ENCODE measurements around the gene DNM2. TPM values are rescaled to one million over a fixed set of nuclear protein-coding genes. Genes with fewer than 3 reads are reported as not detected.

Gene DNM2
- total RNA-seq, 6 donors from 2014 or later = 238 to 744 (median 318) TPM

DNA sequence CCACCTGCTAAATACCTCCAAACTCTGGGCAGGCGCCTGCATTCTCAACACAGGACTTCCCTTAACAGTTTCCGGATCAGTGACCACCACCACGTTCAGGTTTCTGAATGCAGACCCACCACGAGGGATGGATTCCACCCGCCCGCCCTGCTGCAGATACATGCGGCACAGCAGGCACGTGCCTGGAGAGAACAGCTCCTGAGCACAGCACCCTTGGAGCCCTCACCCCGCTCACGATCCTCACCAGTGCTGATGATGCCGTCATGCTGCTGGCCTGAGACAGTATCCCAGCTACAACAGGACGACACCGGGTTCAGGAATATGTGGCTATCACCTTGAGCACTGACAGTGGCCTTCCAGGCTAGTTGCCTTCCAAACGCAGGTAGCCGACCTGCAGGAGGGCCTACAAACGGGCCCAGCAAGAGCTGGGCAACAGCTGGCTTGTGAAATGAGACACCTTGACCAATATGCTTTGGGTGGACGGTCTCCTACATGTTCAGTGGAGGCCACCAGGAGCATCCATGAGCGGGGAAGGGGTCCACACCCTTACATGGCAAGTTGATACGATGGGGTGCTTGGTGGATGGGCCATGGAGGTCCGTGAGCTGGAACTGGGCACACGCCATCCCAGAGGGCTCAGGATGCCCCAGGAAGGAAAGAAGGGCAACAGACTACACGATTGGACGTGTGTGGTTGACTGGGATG lies 26.5 kb upstream of the DNM2 start:
- DNase-seq (no peak), ATAC-seq (ENCODE audit: low FRiP score in 2 of 2) (no peak)
- no peak overlapping the region for H3K27ac ChIP-seq
- TF ChIP-seq, protein P1, sequence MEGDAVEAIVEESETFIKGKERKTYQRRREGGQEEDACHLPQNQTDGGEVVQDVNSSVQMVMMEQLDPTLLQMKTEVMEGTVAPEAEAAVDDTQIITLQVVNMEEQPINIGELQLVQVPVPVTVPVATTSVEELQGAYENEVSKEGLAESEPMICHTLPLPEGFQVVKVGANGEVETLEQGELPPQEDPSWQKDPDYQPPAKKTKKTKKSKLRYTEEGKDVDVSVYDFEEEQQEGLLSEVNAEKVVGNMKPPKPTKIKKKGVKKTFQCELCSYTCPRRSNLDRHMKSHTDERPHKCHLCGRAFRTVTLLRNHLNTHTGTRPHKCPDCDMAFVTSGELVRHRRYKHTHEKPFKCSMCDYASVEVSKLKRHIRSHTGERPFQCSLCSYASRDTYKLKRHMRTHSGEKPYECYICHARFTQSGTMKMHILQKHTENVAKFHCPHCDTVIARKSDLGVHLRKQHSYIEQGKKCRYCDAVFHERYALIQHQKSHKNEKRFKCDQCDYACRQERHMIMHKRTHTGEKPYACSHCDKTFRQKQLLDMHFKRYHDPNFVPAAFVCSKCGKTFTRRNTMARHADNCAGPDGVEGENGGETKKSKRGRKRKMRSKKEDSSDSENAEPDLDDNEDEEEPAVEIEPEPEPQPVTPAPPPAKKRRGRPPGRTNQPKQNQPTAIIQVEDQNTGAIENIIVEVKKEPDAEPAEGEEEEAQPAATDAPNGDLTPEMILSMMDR (IDR thresholded peaks at IDR 0.05) = no peak
- TF ChIP-seq POLR2A (IDR thresholded peaks at IDR 0.05) (no peak), EP300 (IDR thresholded peaks at IDR 0.05) (no peak), POLR2AphosphoS5 (IDR thresholded peaks at IDR 0.05) (no peak)
- H3K4me1 ChIP-seq = peaks cover 14 to 18% (median 16%) of the 10 kb centered on the region in 4 donors
- no peak overlapping the region for H3K4me3 ChIP-seq
- H3K27me3 ChIP-seq = no peaks in the 10 kb centered on the region
- H3K36me3 ChIP-seq = peaks cover 18 to 65% (median 58%) of the 10 kb centered on the region in 4 donors
- no peaks in the 10 kb centered on the region for H3K9me3 ChIP-seq
- 77 to 84% methylated on average over 9 to 23 of the region's 23 CpGs for WGBS, 2 donors

DNA sequence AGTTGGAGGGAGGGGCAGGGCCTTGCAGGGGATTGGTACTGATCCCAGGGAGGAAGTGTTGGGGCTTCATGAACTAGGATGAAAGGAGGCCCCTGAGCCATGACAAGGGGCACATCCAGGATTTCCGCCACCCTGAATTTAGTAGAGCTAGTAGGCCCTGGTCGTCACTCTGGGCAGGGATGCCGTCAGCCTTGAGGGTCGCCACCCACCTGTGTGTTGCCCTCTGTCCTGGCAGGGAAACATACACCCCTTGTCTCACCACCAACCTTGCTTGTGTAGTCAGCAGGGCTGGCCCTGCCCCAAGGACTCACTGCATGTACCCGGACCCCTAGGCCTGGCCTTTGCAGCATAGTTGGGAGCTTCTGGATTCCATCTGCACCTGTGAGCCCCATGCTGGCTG lies 26.0 kb upstream of the DNM2 start:
- H3K4me3 ChIP-seq = no peak overlapping the region
- DNase-seq (no peak), ATAC-seq (ENCODE audit: low FRiP score in 2 of 2) (no peak)
- peaks cover 15 to 21% (median 17%) of the 10 kb centered on the region in 4 donors for H3K4me1 ChIP-seq
- no peaks in the 10 kb centered on the region for H3K9me3 ChIP-seq
- no peak overlapping the region for H3K27ac ChIP-seq
- peaks cover 18 to 59% (median 53%) of the 10 kb centered on the region in 4 donors for H3K36me3 ChIP-seq
- no peaks in the 10 kb centered on the region for H3K27me3 ChIP-seq
- TF ChIP-seq, protein P1 (IDR thresholded peaks at IDR 0.05) = no peak
- TF ChIP-seq POLR2AphosphoS5 (IDR thresholded peaks at IDR 0.05) (no peak), POLR2A (IDR thresholded peaks at IDR 0.05) (no peak), EP300 (IDR thresholded peaks at IDR 0.05) (no peak)
- WGBS, 2 donors = 91 to 92% methylated on average over 4 to 5 of the region's 5 CpGs

DNA sequence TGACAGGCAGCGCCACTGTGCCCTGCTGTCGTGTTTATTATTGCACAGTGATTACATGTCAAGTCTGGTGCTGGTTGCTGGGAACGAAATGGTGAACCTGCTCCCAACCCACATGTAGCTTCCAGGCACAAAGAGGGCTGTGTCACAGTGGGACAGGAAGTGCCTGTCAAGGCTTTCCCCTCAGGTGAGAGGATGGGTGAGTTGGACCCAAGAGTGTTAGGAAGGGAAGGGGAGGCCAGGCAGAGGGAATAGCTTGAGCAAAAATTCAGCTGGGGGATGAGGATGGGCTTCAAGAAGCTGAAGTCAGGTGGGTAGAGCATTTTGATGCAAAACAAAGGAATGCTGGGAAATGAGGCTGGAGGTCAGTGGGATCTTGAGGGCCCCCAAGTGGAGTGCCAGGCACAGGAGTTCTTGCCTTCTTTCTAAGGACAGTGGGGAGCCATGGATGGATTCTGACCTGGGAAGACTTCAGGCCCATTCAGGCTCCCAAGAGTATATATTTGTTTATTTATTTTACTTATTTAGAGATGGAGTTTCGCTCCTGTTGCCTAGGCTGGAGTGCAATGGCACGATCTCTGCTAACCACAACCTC lies 25.1 kb upstream of the DNM2 start:
- Histone ChIP-seq H3K4me1 (peaks cover 15 to 21% (median 17%) of the 10 kb centered on the region in 4 donors), H3K36me3 (peaks cover 11 to 50% (median 44%) of the 10 kb centered on the region in 4 donors), H3K4me3 (no peak overlapping the region), H3K27me3 (no peaks in the 10 kb centered on the region), H3K9me3 (no peaks in the 10 kb centered on the region), H3K27ac (no peak overlapping the region)
- 88 to 90% methylated on average over 3 to 5 of the region's 5 CpGs for WGBS, 2 donors
- ATAC-seq (ENCODE audit: low FRiP score in 2 of 2) (no peak), DNase-seq (no peak)
- TF ChIP-seq EP300 (IDR thresholded peaks at IDR 0.05) = no peak
- no peak for TF ChIP-seq POLR2A (IDR thresholded peaks at IDR 0.05)
- TF ChIP-seq POLR2AphosphoS5 (IDR thresholded peaks at IDR 0.05) = no peak
- TF ChIP-seq, protein P1 (IDR thresholded peaks at IDR 0.05) = no peak

DNA sequence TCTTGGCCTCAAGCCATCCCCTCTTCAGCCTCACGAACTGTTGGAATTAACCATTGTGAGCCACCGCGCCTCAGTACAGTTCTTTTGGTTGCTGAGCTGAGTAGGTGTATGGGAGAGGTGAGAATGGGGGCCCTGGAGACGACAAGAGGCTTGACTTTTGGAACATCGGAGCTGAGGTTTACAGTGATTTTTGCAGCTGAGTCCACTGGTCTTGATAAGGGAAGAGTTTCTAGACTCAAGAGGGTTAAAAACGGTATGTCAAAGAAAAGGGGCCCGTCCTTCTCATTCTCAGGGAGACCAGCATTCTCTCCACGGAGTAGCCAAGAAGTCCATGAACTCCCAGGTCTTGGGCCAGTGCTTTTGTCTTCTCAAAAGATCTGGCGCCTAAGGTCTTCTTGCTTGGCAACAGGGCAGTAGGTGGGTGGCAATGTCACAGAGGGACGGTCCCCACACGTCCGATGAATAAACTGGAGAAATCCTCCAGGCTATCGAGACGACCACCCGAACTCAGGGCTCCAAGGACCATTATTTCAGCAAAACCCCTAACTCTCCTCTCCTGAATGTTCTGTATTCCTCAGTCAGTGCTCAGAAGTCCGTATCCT lies 23.1 kb upstream of the DNM2 start:
- no peak overlapping the region for H3K27ac ChIP-seq
- peak overlapping the region in 2 of 4 donors; percentile 31 to 39 for H3K4me3 ChIP-seq
- H3K36me3 ChIP-seq = peaks cover under 1 to 30% (median 25%) of the 10 kb centered on the region in 4 donors
- no peaks in the 10 kb centered on the region for H3K27me3 ChIP-seq
- DNase-seq = no peak
- peaks cover 15 to 21% (median 16%) of the 10 kb centered on the region in 4 donors for H3K4me1 ChIP-seq
- no peaks in the 10 kb centered on the region for H3K9me3 ChIP-seq
- WGBS, 2 donors = 39 to 49% methylated on average over 16 of the region's 16 CpGs
- TF ChIP-seq POLR2AphosphoS5 (IDR thresholded peaks at IDR 0.05) = no peak
- TF ChIP-seq, protein P1 (IDR thresholded peaks at IDR 0.05) = no peak
- TF ChIP-seq POLR2A (IDR thresholded peaks at IDR 0.05) = no peak
- TF ChIP-seq EP300 (IDR thresholded peaks at IDR 0.05) = no peak
- no peak for ATAC-seq (ENCODE audit: low FRiP score in 2 of 2)
